DND-41 (cell line): Measurements from ENCODE around the gene ASCC2.

Experiments
- ATAC-seq: fragments of 200-7000 bp; cut with Tn5 transposase; 3 replicates; pipeline ENCODE4 v1.9.1; 2021; ENCODE audit warnings: low read depth; ENCODE audit not compliant: insufficient read depth
- DNase-seq: peaks from one replicate; pipeline ENCODE4 v3.0.0-alpha.2; 2020
- H2AFZ ChIP-seq: 2 replicates; pipeline ENCODE4 v1.6.0; 2012; ENCODE audit warnings: low read depth, low read length
- H3K27ac ChIP-seq: 2 replicates; pipeline ENCODE4 v1.5.1; 2012; ENCODE audit warnings: low read length, inconsistent platforms
- H3K27me3 ChIP-seq: fragments of 200-600 bp; sonication (generic); 2 replicates; pipeline ENCODE4 v1.6.0; 2012; ENCODE audit warnings: low read length, mild to moderate bottlenecking, inconsistent platforms; ENCODE audit not compliant: insufficient read depth, poor library complexity
- H3K36me3 ChIP-seq: 2 replicates; pipeline ENCODE4 v1.5.1; 2012; ENCODE audit warnings: low read length, inconsistent platforms; ENCODE audit not compliant: insufficient read depth
- H3K4me1 ChIP-seq: 2 replicates; pipeline ENCODE4 v1.5.1; 2012; ENCODE audit warnings: mild to moderate bottlenecking, low read length; ENCODE audit not compliant: insufficient read depth
- H3K4me2 ChIP-seq: 2 replicates; pipeline ENCODE4 v1.6.0; 2012; ENCODE audit warnings: mild to moderate bottlenecking, moderate library complexity, low read length, inconsistent platforms; ENCODE audit not compliant: insufficient read depth
- H3K4me3 ChIP-seq, 2 experiments: fragments of 200-600 bp in 1 of 2; shearing (Covaris generic) in 1 of 2; 2 replicates each; pipeline ENCODE4 v1.5.1; 2012 to 2016; ENCODE audit warnings: inconsistent platforms in 2 of 2, low read length in 2 of 2, mild to moderate bottlenecking in 2 of 2, low read depth in 1 of 2, moderate library complexity in 1 of 2
- H3K79me2 ChIP-seq: 2 replicates; pipeline ENCODE4 v1.6.0; 2012; ENCODE audit warnings: low read length, inconsistent platforms; ENCODE audit not compliant: insufficient read depth
- H3K9ac ChIP-seq: 2 replicates; pipeline ENCODE4 v1.6.0; 2012; ENCODE audit warnings: low read depth, mild to moderate bottlenecking, inconsistent platforms, low read length, moderate library complexity
- H3K9me3 ChIP-seq: 2 replicates; pipeline ENCODE4 v1.5.1; 2012; ENCODE audit warnings: low read length, moderate library complexity, mild to moderate bottlenecking, inconsistent platforms; ENCODE audit not compliant: insufficient read depth, severe bottlenecking
- H4K20me1 ChIP-seq: 2 replicates; pipeline ENCODE4 v1.6.0; 2012; ENCODE audit warnings: low read length; ENCODE audit not compliant: insufficient read depth
- EZH2 ChIP-seq: IDR thresholded peaks from 3 replicates; pipeline ENCODE4 v1.6.1; 2012; ENCODE audit warnings: borderline replicate concordance, low read depth, mild to moderate bottlenecking, moderate library complexity, low read length, inconsistent platforms; ENCODE audit not compliant: severe bottlenecking
- TF ChIP-seq, protein P1 (sequence below): IDR thresholded peaks from 2 replicates; pipeline ENCODE4 v1.5.1; 2012; ENCODE audit warnings: borderline replicate concordance, low read length, moderate library complexity, mild to moderate bottlenecking; ENCODE audit not compliant: poor library complexity, severe bottlenecking; ENCODE audit errors: extremely low read depth

Gene ASCC2

DNA sequence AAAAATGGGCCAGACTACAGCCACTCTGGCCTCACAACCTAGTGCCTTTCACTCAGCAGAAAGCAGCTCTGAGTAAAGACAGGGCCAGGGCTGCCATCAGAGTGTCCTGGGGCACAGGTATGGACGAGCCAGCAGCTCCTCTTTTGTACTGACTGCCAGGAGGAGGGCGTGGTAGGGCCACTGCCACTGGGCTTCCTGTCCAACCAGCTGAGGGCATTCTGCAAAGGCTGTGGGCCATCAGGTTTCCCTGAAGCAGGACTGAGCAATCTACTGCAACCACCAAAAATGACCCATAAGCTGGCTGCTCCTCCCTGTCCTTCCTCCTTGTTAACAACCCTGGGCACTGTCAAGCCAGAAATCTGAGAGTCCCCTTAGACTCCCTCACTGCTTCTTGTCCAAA lies 33.1 kb downstream of the ASCC2 start:
- H3K9me3 ChIP-seq: no peaks in the 10 kb centered on the region
- TF ChIP-seq, protein P1, sequence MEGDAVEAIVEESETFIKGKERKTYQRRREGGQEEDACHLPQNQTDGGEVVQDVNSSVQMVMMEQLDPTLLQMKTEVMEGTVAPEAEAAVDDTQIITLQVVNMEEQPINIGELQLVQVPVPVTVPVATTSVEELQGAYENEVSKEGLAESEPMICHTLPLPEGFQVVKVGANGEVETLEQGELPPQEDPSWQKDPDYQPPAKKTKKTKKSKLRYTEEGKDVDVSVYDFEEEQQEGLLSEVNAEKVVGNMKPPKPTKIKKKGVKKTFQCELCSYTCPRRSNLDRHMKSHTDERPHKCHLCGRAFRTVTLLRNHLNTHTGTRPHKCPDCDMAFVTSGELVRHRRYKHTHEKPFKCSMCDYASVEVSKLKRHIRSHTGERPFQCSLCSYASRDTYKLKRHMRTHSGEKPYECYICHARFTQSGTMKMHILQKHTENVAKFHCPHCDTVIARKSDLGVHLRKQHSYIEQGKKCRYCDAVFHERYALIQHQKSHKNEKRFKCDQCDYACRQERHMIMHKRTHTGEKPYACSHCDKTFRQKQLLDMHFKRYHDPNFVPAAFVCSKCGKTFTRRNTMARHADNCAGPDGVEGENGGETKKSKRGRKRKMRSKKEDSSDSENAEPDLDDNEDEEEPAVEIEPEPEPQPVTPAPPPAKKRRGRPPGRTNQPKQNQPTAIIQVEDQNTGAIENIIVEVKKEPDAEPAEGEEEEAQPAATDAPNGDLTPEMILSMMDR: no peak
- no peak for TF ChIP-seq EZH2
- H3K4me3 ChIP-seq: no peak overlapping the region
- H3K4me1 ChIP-seq: no peaks in the 10 kb centered on the region
- H3K4me2 ChIP-seq: no peak overlapping the region
- no peaks in the 10 kb centered on the region for H3K79me2 ChIP-seq
- H3K27me3 ChIP-seq: no peaks in the 10 kb centered on the region
- H3K36me3 ChIP-seq: peaks cover 80% of the 10 kb centered on the region
- no peak for ATAC-seq
- no peak overlapping the region for H3K27ac ChIP-seq
- no peak for DNase-seq
- H3K9ac ChIP-seq: no peak overlapping the region
- H2AFZ ChIP-seq: no peak overlapping the region
- peaks cover 3% of the 10 kb centered on the region; the same call in 1 of the 2 replicates for H4K20me1 ChIP-seq

DNA sequence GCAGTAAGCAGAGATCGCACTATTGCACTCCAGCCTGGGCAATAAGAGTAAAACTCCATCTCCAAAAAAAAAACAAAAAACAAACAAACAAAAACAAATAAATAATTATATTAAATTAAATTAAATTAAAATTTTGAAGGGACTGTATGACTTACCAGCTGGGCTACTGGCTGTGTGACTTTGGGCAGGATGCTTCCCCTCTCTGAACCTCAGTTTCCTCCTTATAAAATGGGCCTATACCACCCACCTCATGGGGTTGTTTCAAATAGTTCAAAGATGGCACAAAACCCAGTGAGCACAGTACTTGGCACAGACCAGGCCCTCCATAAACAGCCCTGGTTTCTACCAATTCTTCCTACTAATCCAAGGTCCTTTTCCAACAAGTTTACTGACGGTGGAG lies 34.9 kb downstream of the ASCC2 start:
- no peaks in the 10 kb centered on the region for H3K9me3 ChIP-seq
- H3K79me2 ChIP-seq: no peaks in the 10 kb centered on the region
- peaks cover 90% of the 10 kb centered on the region for H3K36me3 ChIP-seq
- ATAC-seq: no peak
- DNase-seq: no peak
- no peak overlapping the region for H2AFZ ChIP-seq
- TF ChIP-seq, protein P1: no peak
- TF ChIP-seq EZH2: no peak
- H3K9ac ChIP-seq: no peak overlapping the region
- H3K27me3 ChIP-seq: no peaks in the 10 kb centered on the region
- peaks cover 8% of the 10 kb centered on the region; the same call in 1 of the 2 replicates for H4K20me1 ChIP-seq
- no peak overlapping the region for H3K4me3 ChIP-seq
- peaks cover 15% of the 10 kb centered on the region for H3K4me1 ChIP-seq
- H3K27ac ChIP-seq: no peak overlapping the region
- H3K4me2 ChIP-seq: no peak overlapping the region

DNA sequence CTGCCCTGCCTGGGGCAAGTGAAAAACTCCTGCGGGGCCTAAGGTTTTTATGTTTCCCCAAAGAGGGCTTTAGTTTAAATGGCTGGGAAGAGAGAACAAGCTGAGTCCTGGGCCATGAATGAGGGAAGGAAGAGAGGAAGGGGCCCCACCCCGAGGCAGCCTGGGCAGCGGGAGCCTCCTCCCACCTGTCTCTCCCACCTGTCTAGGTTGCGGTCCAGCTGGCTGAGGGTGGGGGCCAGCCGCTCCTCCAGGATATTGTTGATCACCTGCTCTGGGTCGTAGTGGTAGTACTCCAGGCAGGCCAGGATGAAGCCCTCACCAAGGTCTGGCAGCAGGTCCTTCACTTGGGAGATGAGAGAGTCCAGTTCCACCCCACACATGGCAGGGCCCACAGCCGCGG lies 36.3 kb downstream of the ASCC2 start:
- no peak overlapping the region for H3K4me3 ChIP-seq
- H3K27ac ChIP-seq: no peak overlapping the region
- no peaks in the 10 kb centered on the region for H3K79me2 ChIP-seq
- H3K9me3 ChIP-seq: no peaks in the 10 kb centered on the region
- H3K9ac ChIP-seq: no peak overlapping the region
- H3K4me2 ChIP-seq: no peak overlapping the region
- DNase-seq: no peak
- H2AFZ ChIP-seq: no peak overlapping the region
- peaks cover 15% of the 10 kb centered on the region for H3K4me1 ChIP-seq
- H3K27me3 ChIP-seq: no peaks in the 10 kb centered on the region
- peaks cover 9% of the 10 kb centered on the region; the same call in 1 of the 2 replicates for H4K20me1 ChIP-seq
- no peak for TF ChIP-seq EZH2
- TF ChIP-seq, protein P1: no peak
- H3K36me3 ChIP-seq: peaks cover 89% of the 10 kb centered on the region
- no peak for ATAC-seq

DNA sequence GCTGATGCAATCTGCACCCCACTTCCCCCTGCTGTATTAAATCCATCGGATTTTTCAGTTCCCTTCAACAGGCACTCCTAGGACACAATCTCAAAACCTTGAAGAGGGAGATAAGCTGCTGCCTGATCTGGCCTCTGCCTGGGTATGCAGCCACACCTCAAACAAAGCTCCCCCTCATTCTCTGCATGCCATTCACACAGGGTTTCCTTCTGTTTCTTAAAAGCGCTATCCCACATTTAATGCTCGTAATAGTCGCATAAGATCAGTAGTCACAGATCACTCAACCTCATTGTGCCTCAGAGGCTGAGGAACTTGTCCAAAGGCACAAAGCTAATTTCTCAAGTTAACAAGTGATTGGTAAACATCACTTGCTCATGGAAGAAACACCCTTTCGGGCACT lies 36.9 kb downstream of the ASCC2 start:
- H3K9ac ChIP-seq: no peak overlapping the region
- no peak overlapping the region for H3K27ac ChIP-seq
- peaks cover 12% of the 10 kb centered on the region; the same call in 1 of the 2 replicates for H4K20me1 ChIP-seq
- TF ChIP-seq EZH2: no peak
- TF ChIP-seq, protein P1: no peak
- DNase-seq (no peak), ATAC-seq (no peak)
- peaks cover 15% of the 10 kb centered on the region for H3K4me1 ChIP-seq
- no peaks in the 10 kb centered on the region for H3K79me2 ChIP-seq
- no peaks in the 10 kb centered on the region for H3K9me3 ChIP-seq
- H3K4me2 ChIP-seq: no peak overlapping the region
- H3K4me3 ChIP-seq: no peak overlapping the region
- H3K27me3 ChIP-seq: no peaks in the 10 kb centered on the region
- no peak overlapping the region for H2AFZ ChIP-seq
- H3K36me3 ChIP-seq: peaks cover 89% of the 10 kb centered on the region
